GM21528 (cell line): ENCODE results near the gene EEF2KMT.
"Not testable (repeated sequence)": the region's sequence is repeated elsewhere in the genome, so short reads cannot be mapped to it uniquely, and the experiment has no call there.

Experiments
- ATAC-seq: cut with Tn5 transposase; IDR thresholded peaks from one replicate; pipeline ENCODE4 v1.9.1; 2021; ENCODE audit warnings: mild to moderate bottlenecking, moderate library complexity; ENCODE audit not compliant: unreplicated experiment, low FRiP score

EEF2KMT gene

DNA sequence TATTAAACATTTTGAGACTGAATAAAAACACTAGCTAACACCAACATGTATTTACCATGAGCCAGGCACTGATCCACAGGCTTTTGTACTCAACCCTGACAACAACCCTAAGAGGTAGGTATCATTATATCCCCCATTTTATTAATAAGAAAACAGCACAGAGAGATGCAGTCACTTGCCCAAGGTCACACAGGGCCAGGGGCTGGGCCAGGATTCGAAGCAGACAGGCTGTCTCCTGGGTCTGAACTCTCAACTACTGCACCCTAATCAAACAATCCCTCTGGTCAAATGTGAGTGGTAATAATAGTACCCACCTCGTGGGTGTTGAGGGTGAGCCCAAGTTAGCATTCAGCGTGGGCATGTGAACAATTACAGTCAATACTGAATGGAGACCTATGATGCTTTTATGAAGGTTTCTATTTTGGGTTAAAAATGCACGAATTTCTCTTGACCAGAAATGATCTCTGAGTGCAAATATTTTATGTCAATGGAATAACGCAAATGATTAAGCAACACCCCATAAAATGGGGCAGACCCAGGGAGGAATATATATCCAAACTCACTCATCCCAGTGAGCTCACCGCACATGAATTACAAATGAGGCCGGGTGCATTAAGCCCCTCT is 1.0 kb downstream of the EEF2KMT start:
- not testable (repeated sequence) for ATAC-seq

DNA sequence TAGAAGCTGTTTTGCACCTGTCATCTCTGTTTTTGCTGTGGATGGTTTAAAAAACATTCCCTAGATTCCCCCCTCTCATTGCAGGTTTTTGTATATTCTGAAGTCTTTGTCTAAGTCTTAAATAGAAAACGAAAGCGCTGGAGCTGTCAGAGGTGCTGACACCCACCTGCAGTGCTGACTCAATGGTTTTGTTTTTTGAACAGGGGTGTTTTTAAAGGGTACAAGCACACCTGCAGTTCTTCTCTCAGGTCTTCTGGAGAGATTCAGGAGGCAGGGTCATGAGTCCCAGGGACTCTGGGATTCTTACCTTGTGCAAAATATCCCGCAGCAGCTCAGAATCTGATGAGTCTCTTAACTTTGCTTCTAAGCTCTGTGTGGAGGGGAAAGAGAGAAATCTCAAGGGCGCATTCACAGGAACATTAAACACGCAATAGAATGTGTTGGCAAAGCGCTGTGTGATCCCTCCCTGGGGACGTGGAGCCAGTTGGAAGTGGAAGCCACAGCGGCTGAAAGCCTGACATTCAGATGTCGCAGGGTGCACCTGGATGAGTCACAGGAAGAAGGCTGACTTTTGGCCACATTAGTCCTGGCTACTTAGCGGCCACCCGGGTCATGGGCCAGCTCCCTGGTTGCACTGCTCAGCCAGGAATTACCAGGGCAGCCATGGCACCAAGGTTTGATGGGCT is 2.3 kb downstream of the EEF2KMT start:
- ATAC-seq = not testable (repeated sequence)

DNA sequence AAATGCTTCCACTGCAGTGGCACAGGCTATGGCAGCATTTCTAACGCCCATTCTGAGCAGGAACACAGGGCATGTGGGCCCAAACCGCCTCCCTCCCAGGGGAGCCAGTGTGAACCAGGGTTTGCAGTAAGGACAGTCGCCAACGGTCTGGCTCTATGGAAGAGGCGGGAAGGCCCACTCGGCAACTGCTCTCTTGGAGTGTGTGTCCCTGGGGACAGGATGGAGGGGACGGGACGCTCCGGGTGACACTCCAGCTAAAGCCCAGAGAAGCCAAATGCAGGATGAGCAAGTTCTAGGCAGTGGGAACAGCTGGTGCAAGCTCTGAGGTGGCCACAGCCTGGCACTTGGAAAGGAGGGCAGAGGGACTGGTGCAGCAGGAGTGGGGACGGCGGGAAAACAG is 3.8 kb downstream of the EEF2KMT start:
- ATAC-seq = not testable (repeated sequence)

DNA sequence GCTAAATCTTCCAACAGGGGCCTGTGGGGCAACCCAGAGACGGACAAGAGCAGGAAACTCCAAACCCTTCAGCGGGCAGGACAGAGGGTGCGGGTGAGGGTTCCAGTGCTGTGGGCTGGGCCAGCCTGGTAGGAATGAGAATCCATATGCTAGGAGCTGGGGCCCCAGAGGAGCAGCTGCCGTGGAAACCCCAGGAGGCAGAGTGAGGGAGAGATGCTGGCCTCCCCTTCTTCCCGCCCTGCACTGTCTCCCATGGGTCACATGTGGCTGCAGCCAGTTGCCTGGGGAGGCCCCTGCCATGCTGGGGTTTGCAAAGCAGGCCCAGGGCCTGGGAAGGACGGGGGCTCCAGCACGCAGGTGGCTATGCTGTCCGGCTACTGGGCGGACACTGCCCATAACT is 4.5 kb downstream of the EEF2KMT start:
- not testable (repeated sequence) for ATAC-seq

DNA sequence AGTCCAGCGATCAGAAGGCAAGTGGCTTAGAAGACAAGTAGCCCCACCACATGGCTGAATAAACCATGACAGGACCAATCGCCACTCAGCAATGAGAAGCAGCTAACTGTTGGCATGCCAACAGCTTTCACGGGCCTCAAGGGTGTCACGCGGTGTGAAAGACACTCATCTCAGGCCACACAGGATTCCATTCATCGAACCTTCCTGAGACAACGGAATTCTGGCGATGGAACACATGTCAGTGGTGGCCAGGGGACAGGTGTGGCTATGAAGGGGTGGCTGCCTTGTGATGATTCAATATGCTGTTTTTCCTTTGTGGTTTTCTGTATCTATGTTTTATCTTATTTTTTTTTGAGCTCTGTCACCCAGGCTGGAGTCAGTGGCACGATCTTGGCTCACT is 7.0 kb downstream of the EEF2KMT start:
- not testable (repeated sequence) for ATAC-seq

DNA sequence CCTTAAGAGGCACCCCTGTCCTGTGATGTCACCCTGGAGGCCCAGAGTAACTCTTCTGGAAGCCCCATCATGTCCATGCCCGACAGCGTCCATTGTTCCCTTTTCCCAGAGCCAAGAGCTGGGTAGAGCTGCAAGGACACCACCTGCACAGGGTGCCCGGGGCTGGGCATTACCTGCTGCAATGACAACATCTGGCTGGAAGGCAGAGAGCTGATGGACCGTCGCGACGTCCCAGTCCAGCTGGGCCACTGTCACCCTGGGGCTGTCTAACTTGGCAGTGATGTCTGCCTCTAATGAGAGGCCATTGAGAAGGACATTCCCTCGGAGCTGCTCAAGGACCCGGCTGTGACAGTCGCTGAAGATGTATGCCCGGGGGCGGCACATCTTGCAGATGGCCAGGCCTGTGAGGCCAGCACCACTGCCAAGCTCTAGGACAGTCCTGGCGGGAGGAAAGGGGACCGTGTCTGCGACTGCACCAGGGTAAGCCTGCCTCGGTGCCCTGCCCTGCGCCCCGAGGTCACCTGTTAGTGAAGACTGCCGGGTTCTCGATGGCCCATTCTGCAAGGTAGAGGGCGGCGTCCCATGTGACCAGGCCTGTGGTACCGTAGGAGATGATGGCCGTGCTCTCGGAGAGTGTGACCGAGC is 7.6 kb downstream of the EEF2KMT start:
- ATAC-seq = not testable (repeated sequence)

DNA sequence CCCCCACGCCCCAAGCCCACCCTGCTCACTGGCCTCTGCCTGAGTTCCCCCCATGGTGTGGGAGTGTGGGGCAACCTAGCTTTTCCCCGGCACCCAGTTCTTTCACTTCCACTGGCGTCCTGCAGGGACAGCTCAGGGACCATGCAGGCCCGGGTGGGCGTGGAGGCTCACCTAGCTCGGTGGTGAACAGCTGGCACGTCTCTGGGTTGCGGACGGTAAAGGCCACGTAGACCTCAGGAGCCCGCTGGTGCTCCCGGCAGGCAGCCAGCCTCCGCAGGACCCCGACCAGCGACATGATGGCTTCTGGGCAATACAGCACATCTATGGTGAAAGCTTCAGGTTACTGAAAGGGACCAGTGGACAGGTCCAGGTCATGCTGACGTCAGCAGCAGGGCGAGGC is 8.7 kb downstream of the EEF2KMT start:
- ATAC-seq = not testable (repeated sequence)

DNA sequence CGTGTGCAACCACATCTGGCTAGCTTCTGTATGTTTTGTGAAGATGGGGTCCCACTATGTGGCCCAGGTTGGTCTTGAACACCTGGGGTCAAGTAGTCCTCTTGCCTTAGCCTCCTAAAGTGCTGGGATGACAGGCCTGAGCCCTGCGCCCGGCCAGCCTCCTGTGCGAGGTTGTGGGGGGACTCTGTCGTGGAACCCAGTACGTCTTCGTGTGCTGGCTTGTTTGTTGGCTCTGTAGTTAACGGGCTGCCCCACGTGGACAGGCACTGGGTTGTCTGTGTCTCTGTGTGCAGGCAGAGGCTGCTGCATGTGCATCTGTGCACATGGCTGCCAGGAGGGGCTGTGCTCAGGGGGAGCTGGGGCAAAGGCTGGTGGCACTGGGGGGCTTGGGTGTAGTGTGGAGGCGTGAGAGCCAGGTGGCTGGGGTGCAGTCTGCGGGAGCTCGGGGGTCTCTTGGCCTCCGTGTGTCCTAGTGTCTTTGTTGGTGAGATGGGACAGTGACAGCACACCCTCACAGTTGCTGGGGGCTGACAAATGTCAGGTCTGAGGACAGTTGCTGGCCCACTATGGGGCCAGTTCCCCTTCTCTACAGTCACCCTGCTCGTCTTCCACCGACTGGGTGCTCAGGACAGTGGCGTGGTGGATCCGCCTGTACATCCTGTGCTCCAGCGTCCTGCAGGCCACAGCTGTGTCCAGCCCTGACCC is 9.4 kb downstream of the EEF2KMT start:
- ATAC-seq = not testable (repeated sequence)

DNA sequence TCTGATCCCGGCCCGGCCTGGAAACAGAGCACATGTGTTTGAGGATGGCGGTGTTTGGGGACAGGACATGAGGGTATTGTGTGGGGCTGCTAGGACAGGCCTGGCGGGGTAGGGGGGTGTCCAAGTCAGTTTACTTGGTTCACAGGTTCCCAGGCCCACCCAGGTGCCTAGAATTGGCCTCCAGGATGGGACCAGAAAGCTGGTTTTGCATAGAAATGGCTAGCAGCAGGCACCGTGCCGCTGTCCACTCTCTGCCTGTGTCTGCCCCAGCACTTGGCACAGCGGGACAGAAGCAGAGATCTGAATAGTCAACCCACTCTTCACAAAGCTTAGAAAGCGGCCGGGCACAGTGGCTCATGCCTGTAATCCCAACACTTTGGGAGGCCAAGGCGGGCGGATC is 11.9 kb downstream of the EEF2KMT start:
- not testable (repeated sequence) for ATAC-seq

DNA sequence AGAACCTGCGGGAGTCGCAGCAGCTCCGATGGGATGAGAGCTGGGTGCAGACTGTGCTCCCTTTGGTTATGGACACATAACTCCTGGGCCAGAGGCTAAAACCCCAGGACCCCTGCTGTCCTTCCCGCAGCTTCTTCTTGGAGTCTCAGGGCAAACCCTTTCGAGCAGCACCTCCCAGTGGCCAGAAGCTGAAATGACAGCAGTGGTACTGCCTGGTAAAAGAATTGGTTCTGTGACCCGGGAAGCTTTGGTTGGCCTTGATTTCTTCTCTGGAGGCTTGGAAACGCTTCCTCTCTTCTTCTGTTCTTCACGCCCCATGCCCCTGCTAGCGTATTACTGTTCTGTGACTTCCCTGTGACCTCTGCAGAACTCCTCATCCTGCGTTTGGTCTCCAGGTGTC is 12.8 kb downstream of the EEF2KMT start:
- not testable (repeated sequence) for ATAC-seq

DNA sequence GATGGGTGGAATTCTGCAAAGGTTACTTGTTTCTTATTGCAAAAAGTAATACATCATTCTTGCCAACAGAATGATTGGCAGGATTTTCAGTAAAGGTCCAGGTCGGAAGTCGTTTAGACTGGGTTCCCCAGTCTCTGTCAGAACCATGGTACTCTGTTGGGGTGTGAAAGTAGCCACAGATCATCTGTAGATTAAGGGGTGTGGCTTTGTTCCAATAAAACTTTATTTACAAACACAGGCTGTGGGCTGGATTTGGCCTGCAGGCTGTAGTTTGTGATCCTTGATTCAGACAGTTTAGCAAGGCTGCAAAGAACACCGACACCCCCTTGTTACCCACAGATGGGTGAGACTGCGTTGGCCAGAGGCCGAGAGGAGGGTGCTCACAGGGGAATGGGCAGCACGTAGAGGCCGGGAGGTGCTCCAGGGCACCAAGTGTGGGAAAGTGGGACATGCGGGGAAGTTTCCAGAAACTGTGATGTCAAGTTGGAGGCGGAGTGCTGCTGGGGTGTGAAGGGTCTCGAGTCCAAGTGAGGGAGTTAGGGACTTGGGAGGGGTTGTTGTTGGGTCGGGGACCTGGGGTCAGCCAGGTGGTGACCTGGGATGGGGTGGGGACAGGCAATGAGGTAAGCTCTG is 13.4 kb downstream of the EEF2KMT start:
- ATAC-seq = not testable (repeated sequence)

DNA sequence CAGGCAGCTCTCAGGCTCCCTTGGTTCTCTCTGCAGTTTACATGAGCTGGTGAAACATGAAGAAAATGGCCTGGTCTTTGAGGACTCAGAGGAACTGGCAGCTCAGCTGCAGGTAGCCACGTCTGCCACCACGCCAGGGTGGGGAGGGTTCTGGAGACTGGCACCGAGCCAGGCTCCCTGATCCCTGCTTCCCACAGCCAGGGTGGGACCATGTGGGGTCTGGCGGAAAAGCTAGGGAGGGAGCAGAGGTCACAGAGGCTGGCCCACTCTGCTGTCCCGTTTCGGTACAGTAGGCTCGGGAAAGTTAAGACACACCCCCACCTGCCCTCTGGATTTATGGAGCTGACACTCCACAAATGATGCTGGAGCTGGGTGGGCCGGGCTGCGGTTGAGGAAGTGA is 13.9 kb downstream of the EEF2KMT start:
- not testable (repeated sequence) for ATAC-seq

DNA sequence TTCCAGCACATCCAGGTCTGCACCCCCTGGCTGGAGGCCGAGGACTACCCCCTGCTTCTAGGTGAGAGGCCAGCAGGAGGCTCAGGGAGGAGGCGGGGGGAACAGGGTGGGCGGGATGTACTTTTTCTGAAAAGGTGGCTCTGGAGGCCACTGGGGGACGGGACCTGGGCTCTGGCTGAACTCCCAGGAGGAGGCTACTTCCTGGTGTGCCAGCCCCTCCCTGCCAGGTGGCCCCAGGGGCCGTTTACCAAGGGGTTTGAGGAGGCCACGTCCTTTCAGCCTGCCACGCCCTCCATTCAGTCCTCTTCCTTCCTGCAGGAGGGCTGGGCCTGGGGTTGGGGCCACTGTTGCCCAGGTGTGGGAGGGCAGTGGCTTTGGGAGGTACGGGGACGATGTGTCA is 16.6 kb downstream of the EEF2KMT start:
- ATAC-seq = not testable (repeated sequence)

DNA sequence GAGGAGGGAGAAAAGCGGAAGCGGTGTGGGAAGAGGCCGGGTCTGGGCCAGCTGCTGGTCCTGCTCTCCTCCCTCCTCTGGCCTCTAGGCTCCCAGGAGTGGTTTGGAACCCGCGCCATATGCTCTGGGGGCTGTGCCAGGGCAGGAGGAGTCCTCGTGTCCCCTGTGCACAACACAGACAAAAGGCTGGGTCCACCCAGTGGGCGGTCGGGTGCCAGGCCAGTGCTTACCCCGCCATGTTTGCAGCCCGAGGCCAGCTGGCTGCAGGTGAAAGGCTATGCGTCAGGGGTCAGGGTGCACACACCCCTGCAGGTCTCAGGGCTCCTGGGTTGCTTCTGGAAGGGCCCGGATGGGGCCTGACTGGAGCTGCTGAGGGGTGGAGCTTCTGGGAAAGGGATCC is 17.1 kb downstream of the EEF2KMT start:
- ATAC-seq = not testable (repeated sequence)

DNA sequence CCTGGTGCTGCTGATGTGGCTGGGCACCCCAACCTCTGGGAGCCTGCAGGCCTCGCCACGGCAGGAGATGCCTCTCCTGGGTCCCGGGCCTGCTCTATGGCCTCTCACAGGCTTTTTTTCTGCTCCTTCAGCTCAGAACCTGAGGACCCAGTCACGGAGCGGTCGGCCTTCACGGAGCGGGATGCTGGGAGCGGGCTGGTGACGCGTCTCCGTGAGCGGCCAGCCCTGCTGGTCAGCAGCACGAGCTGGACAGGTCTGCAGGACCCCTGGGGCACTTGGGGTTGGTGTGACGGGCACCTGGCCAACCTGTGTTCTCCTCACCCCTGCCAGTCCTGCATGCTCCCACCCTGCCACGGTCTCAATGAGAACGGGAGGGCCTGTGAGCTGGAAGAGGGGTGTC is 19.0 kb downstream of the EEF2KMT start:
- ATAC-seq = no peak

DNA sequence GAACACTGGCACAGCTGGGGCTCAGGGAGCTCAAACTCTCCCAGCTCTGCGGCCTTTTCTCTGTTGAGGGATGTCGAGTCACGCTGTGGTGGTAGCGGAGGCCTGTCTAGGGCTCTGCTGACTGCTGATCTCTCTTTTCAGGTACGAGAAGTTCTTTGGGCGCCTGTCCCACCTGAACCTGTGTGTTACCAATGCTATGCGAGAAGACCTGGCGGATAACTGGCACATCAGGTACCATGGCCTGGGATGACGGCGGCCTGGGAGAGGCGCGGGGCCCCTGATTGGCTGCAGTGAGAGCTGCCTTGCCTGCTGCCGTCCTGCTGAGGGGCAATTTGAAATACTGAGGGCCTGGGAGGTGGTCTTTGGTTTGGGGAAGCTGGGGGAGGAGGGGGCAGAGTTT is 20.3 kb downstream of the EEF2KMT start:
- no peak for ATAC-seq

DNA sequence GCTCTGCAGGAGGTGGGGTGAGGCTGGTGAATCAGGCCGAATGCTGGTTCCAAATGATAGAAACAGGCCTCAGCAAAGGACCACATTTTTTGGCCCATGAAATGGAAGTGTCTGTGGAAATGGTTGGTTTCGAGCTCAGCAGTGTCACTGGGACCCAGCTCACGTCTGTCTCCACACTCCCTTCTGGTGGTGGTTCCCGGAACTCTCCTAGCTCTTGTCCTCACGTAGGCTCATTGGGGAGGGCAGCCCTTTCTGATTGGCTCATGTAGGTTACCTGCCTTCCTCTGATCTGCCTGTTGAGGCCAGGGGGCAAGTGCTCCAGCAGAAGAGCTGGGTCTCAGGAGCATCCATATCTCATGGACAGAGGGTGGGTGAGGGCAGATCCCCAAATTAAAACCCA is 22.0 kb downstream of the EEF2KMT start:
- ATAC-seq = no peak

DNA sequence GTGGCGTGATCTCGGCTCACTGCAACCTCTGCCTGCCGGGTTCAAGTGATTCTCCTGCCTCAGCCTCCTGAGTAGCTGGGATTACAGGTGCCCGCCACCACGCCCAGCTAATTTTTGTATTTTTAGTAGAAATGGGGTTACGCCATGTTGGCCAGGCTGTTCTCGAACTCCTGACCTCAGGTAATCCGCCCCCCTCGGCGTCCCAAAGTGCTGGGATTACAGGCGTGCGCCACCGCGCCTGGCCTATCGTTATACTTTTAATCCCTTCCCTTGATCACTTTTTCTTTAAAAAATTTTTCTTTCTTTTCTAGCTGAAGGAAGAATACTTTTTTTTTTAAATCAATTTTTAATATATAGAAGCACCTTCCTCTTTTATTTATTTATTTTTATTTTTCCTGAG is 23.8 kb downstream of the EEF2KMT start:
- not testable (repeated sequence) for ATAC-seq

DNA sequence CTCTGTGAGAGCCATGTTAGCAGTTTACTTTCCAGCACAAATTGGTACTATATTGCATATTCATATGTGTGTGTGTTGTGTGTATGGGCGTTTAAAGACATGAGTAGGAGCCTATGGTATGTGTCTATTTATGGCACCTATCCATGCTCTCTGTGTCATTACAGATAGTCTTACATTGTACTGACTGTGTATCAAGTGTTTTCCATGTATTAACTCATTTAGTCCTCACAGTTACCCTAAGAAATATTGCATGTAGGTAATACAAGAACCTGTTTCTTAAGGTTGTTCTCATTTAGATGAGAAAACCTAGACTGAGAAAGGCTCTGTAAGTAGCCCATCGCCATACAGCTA is 24.3 kb downstream of the EEF2KMT start:
- ATAC-seq = no peak

DNA sequence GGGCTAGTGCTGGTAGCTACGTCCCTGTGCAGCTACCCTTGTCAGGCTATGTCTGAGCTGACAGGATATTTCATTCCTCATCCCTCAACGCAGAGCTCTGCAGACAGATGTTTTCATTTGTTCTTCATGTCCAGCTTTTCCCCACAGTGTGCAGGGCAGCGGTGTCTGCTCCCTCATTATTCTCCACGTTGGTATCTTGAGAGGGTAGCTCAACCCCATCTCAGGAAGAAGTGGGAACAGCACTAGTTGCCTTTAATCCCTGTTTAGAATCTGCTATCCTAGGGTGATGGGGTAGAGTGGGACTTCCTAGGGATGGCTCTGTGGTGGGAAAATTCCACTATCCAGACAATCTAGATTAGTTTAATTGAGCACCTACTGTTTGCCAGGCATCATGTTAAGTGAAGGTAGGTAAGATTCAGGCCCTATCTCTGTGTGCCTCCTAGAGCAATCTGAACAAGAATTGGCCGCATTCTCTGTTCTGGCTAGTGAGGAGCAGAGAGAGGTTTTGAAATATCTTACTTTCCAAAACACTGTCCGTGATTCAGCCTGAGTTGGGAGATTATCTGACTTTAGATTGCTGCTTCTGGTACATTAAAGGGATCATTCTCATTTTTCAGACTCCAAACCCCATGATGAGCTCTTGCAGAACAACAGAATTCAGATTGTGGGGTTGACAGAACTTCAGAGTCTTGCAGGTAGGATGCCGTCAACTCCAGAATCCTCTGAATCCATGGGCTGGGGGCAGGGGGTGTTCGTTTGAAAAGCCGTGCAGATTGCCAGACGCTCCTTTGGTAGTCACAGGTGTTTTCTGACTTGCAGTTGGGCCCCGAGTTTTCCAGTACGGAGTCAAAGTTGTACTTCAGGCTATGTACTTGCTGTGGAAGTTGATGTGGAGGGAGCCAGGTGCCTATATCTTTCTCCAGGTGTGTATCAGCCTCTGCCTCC is 25.0 kb downstream of the EEF2KMT start:
- ATAC-seq = peak; percentile 4
